MCF 10A (cell line): ENCODE results near the gene C19orf12. TPM values are rescaled to one million over a fixed set of nuclear protein-coding genes. Genes with fewer than 3 reads are reported as not detected.

Source experiments
- Bru-seq: library from RNA; stranded (reverse); fragments of 400-500 nt; gene quantifications from one replicate; lab custom pipeline; 2021; lab: Mats Ljungman, UMichigan
- BruChase-seq, 2 experiments: library from RNA; stranded (reverse); fragments of 400-500 nt; gene quantifications; one replicate each; lab custom pipeline; 2021; lab: Mats Ljungman, UMichigan
- BruUV-seq: library from RNA; stranded (reverse); fragments of 400-500 nt; replicated peaks from 2 replicates; lab custom pipeline; 2021; lab: Mats Ljungman, UMichigan
- CTCF ChIA-PET: fragments of 300-600 bp; sonication (Branson Sonifier 250); formaldehyde crosslinking; extraction: SDS; loops from one replicate; lab custom pipeline; 2021; ENCODE audit warnings: antibody characterized with exemption, inconsistent platforms; lab: Yijun Ruan, JAX
- POLR2A ChIA-PET: fragments of 300-600, 350-650 bp; sonication (Branson Sonifier 250); formaldehyde crosslinking; extraction: SDS; loops from one replicate; lab custom pipeline; 2020; ENCODE audit warnings: antibody characterized with exemption, inconsistent platforms; lab: Yijun Ruan, JAX
- DNase-seq: peaks from one replicate; pipeline ENCODE4 v3.0.0-alpha.2; 2018; ENCODE audit not compliant: unreplicated experiment
- H3K27ac Mint-ChIP-seq: one replicate; pipeline ENCODE4 v1.8.0; 2022; ENCODE audit warnings: mild to moderate bottlenecking, low read depth, mixed read lengths; ENCODE audit not compliant: unreplicated experiment
- H3K27me3 Mint-ChIP-seq: one replicate; pipeline ENCODE4 v1.8.0; 2022; ENCODE audit warnings: mixed read lengths; ENCODE audit not compliant: insufficient read depth, unreplicated experiment
- H3K36me3 Mint-ChIP-seq: one replicate; pipeline ENCODE4 v1.8.0; 2022; ENCODE audit warnings: mild to moderate bottlenecking, moderate library complexity, mixed read lengths; ENCODE audit not compliant: insufficient read depth, unreplicated experiment
- H3K4me1 Mint-ChIP-seq: one replicate; pipeline ENCODE4 v1.8.0; 2022; ENCODE audit warnings: mixed read lengths; ENCODE audit not compliant: insufficient read depth, unreplicated experiment
- H3K4me3 Mint-ChIP-seq: one replicate; pipeline ENCODE4 v1.8.0; 2022; ENCODE audit warnings: mild to moderate bottlenecking, moderate library complexity, mixed read lengths; ENCODE audit not compliant: unreplicated experiment
- H3K9me3 Mint-ChIP-seq: one replicate; pipeline ENCODE4 v1.8.0; 2022; ENCODE audit warnings: mixed read lengths; ENCODE audit not compliant: unreplicated experiment
- intact Hi-C: fragments of 100-400 bp; cut with micrococcal nuclease; formaldehyde crosslinking; loops from 2 replicates; pipeline ENCODE4 v1.14.1; 2022
- long read RNA-seq: library from polyadenylated mRNA; stranded (forward); transcript quantifications from one replicate; pipeline ENCODE4 v2.0.0, GENCODE V29; 2022
- total RNA-seq: library from RNA; stranded (reverse); gene quantifications from 2 replicates; pipeline ENCODE4 v1.2.3, GENCODE V29; 2022
- TF ChIP-seq, protein P1 (sequence below): fragments of 200-600 bp; IDR thresholded peaks from one replicate; pipeline ENCODE4 v1.8.0; 2022; ENCODE audit warnings: antibody characterized with exemption, mild to moderate bottlenecking; ENCODE audit not compliant: unreplicated experiment

Gene C19orf12
- total RNA-seq: 20.2 and 21.6 TPM in 2 replicates
- percentile 69 among the genes with signal in this experiment for Bru-seq, nascent RNA
- percentile 83 among the genes with signal in this experiment for BruChase-seq, experiment 1, labeled RNA remaining after a 6-hour chase
- percentile 82 among the genes with signal in this experiment for BruChase-seq, experiment 2, labeled RNA remaining after a 2-hour chase
- long read RNA-seq, transcript C19orf12-205 (3 exons, 895 nt): minor isoform, 5 of 39 reads
- long read RNA-seq, transcript C19orf12-201 (3 exons, 2,464 nt): major isoform, 23 of 39 reads
- long read RNA-seq, partial matches to known transcripts: 0 of 39 reads
- long read RNA-seq, other reads (novel, unspliced or antisense): 6 of 39 reads

- POLR2A ChIA-PET: interaction anchor here (0.6 to 4.9 kb wide), 7 partner anchors 8 to 1066 kb away, joined by 3 to 126 read pairs (median 3); partner anchors contain the start of genes PLEKHF1, POP4 and URI1
- peak; percentile 44 for DNase-seq
- peak within 1 kb of the TSS; percentile 97 for H3K27ac Mint-ChIP-seq
- no peaks in the 10 kb centered on the region for H3K9me3 Mint-ChIP-seq
- CTCF ChIA-PET: interaction anchor here (0.6 to 12.1 kb wide), 10 partner anchors 11 to 937 kb away, joined by 3 to 398 read pairs (median 4); partner anchors contain the start of genes PLEKHF1 and POP4
- TF ChIP-seq, protein P1, sequence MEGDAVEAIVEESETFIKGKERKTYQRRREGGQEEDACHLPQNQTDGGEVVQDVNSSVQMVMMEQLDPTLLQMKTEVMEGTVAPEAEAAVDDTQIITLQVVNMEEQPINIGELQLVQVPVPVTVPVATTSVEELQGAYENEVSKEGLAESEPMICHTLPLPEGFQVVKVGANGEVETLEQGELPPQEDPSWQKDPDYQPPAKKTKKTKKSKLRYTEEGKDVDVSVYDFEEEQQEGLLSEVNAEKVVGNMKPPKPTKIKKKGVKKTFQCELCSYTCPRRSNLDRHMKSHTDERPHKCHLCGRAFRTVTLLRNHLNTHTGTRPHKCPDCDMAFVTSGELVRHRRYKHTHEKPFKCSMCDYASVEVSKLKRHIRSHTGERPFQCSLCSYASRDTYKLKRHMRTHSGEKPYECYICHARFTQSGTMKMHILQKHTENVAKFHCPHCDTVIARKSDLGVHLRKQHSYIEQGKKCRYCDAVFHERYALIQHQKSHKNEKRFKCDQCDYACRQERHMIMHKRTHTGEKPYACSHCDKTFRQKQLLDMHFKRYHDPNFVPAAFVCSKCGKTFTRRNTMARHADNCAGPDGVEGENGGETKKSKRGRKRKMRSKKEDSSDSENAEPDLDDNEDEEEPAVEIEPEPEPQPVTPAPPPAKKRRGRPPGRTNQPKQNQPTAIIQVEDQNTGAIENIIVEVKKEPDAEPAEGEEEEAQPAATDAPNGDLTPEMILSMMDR: no peak
- H3K4me3 Mint-ChIP-seq: peak within 1 kb of the TSS; percentile 87
- H3K36me3 Mint-ChIP-seq: peaks cover 6% of the 10 kb centered on the region
- intact Hi-C loops: loop anchor here (10.0 kb wide), 1 partner anchor 500 kb away; the partner anchor contains the start of gene UQCRFS1
- no peaks in the 10 kb centered on the region for H3K27me3 Mint-ChIP-seq
- peaks cover 16% of the 10 kb centered on the region for H3K4me1 Mint-ChIP-seq
- BruUV-seq: no TSS peak
Measured at GRCh38 chr19:29714953-29715700, at the start of gene C19orf12. Gene C19orf12, minus strand, starts transcription at chr19:29715261. Its CDS starts 6,848 bp downstream, at chr19:29708413.

DNA sequence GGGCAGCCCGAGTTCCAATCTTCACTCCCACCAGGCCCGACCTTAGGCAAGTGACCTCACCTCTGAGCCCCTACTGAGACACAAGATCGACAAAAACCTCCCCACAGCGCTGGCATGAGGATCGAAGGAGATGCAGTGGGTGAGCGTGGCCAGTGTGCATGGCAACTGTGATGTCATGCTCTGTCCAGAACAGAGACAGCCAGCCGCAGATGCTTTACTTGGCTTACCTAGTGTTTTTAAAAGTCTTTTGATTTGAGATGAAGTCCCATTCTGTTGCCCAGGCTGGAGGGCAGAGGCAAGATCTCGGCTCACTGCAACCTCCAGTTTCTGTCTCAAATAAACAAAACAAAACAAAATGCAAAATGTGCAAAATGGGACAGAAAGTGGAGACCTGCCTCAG lies 49.3 kb upstream of the C19orf12 start:
- TF ChIP-seq, protein P1: no peak
- H3K4me3 Mint-ChIP-seq: no peak overlapping the region
- H3K36me3 Mint-ChIP-seq: no peaks in the 10 kb centered on the region
- no TSS peak for BruUV-seq
- H3K9me3 Mint-ChIP-seq: no peaks in the 10 kb centered on the region
- POLR2A ChIA-PET: no interaction called here
- H3K27ac Mint-ChIP-seq: no peak overlapping the region
- intact Hi-C loops: no loop called here
- CTCF ChIA-PET: no interaction called here
- no peaks in the 10 kb centered on the region for H3K27me3 Mint-ChIP-seq
- H3K4me1 Mint-ChIP-seq: no peaks in the 10 kb centered on the region
- no peak for DNase-seq

DNA sequence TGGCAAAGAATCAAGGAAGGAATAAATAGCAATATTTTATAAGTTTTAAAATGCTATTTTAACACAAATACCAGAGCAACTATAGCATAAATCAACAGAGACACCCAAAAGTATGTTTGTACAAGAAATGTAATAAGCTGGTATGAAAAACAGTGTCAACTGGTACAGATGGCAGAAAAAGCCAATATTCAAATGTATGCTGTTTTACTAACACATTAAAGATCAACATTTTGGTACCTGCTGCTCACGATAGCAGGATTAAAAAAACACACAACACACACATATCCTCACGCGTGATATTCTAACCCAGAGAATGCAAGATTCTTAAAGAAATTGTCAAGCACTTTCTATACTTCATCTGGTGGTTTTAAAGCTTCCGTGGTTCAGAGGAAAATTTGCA lies 48.1 kb upstream of the C19orf12 start:
- POLR2A ChIA-PET: no interaction called here

More for the DNA sequence above, 48.1 kb upstream of the C19orf12 start:
- no TSS peak for BruUV-seq
- DNase-seq: no peak
- Mint-ChIP-seq H3K4me1 (no peaks in the 10 kb centered on the region), H3K27me3 (no peaks in the 10 kb centered on the region), H3K36me3 (no peaks in the 10 kb centered on the region), H3K4me3 (no peak overlapping the region), H3K27ac (no peak overlapping the region), H3K9me3 (no peaks in the 10 kb centered on the region)
- TF ChIP-seq, protein P1: no peak
- CTCF ChIA-PET: interaction anchor here (0.6 to 1.5 kb wide), 8 partner anchors 41 to 888 kb away, joined by 3 to 5 read pairs (median 3); no protein-coding TSS in a partner anchor
- intact Hi-C loops: no loop called here
